Rectal smooth muscle tissue (tissue), 1 donor: ENCODE measurements around the gene PHF11.

Source experiments
- H3K27ac ChIP-seq: one replicate; pipeline ENCODE4 v1.7.0; 2013; ENCODE audit warnings: low read depth, low read length, inconsistent platforms
- H3K27me3 ChIP-seq: one replicate; pipeline ENCODE4 v1.7.0; 2013; ENCODE audit warnings: low read length; ENCODE audit not compliant: control insufficient read depth, insufficient read depth
- H3K36me3 ChIP-seq: one replicate; pipeline ENCODE4 v1.7.0; 2013; ENCODE audit warnings: low read length; ENCODE audit not compliant: control insufficient read depth, insufficient read depth
- H3K4me1 ChIP-seq: one replicate; pipeline ENCODE4 v1.7.0; 2013; ENCODE audit warnings: low read length; ENCODE audit not compliant: control insufficient read depth, insufficient read depth
- H3K4me3 ChIP-seq: one replicate; pipeline ENCODE4 v1.7.0; 2013; ENCODE audit warnings: low read length
- H3K9ac ChIP-seq: one replicate; pipeline ENCODE4 v1.7.0; 2013; ENCODE audit warnings: low read length

PHF11 gene

GRCh38 chr13:49495783-49496762, at the start of gene PHF11:
PHF11 (plus strand) TSS chr13:49495953; CDS start chr13:49496002, 49 bp downstream.
- H3K36me3 ChIP-seq = no peaks in the 10 kb centered on the region
- H3K27ac ChIP-seq = peak within 1 kb of the TSS; percentile 96

GRCh38 chr13:49446473-49446872, 49.3 kb upstream of the PHF11 start:
- no peaks in the 10 kb centered on the region for H3K27me3 ChIP-seq
- H3K4me3 ChIP-seq = no peak overlapping the region
- H3K27ac ChIP-seq = no peak overlapping the region
- peaks cover 6% of the 10 kb centered on the region for H3K4me1 ChIP-seq
- no peak overlapping the region for H3K9ac ChIP-seq
- H3K36me3 ChIP-seq = no peaks in the 10 kb centered on the region

More at GRCh38 chr13:49495783-49496762, at the start of gene PHF11:
- Histone ChIP-seq H3K27me3 (no peaks in the 10 kb centered on the region), H3K4me3 (peak within 1 kb of the TSS; percentile 83), H3K4me1 (no peaks in the 10 kb centered on the region), H3K9ac (peak within 1 kb of the TSS; percentile 66)

GRCh38 chr13:49448753-49449152, 47.0 kb upstream of the PHF11 start:
- H3K27me3 ChIP-seq = no peaks in the 10 kb centered on the region

GRCh38 chr13:49450105-49450819, 45.5 kb upstream of the PHF11 start:
- Histone ChIP-seq H3K4me3 (no peak overlapping the region), H3K4me1 (peaks cover 8% of the 10 kb centered on the region), H3K27ac (no peak overlapping the region)

More at GRCh38 chr13:49448753-49449152, 47.0 kb upstream of the PHF11 start:
- no peak overlapping the region for H3K4me3 ChIP-seq
- no peak overlapping the region for H3K9ac ChIP-seq
- no peak overlapping the region for H3K27ac ChIP-seq
- peaks cover 6% of the 10 kb centered on the region for H3K4me1 ChIP-seq
- H3K36me3 ChIP-seq = no peaks in the 10 kb centered on the region

GRCh38 chr13:49452725-49453457, 42.9 kb upstream of the PHF11 start:
- H3K4me1 ChIP-seq = peaks cover 3% of the 10 kb centered on the region
- H3K4me3 ChIP-seq = no peak overlapping the region
- no peaks in the 10 kb centered on the region for H3K36me3 ChIP-seq
- H3K27me3 ChIP-seq = no peaks in the 10 kb centered on the region
- H3K27ac ChIP-seq = no peak overlapping the region
- H3K9ac ChIP-seq = no peak overlapping the region

More at GRCh38 chr13:49450105-49450819, 45.5 kb upstream of the PHF11 start:
- H3K36me3 ChIP-seq = no peaks in the 10 kb centered on the region
- H3K27me3 ChIP-seq = no peaks in the 10 kb centered on the region
- no peak overlapping the region for H3K9ac ChIP-seq

GRCh38 chr13:49453465-49453864, 42.3 kb upstream of the PHF11 start:
- no peak overlapping the region for H3K9ac ChIP-seq
- no peaks in the 10 kb centered on the region for H3K36me3 ChIP-seq
- H3K27me3 ChIP-seq = no peaks in the 10 kb centered on the region
- H3K4me3 ChIP-seq = no peak overlapping the region
- H3K27ac ChIP-seq = no peak overlapping the region
- H3K4me1 ChIP-seq = peaks cover 3% of the 10 kb centered on the region

- no peaks in the 10 kb centered on the region for H3K27me3 ChIP-seq
- H3K4me1 ChIP-seq = peaks cover 3% of the 10 kb centered on the region
- H3K27ac ChIP-seq = no peak overlapping the region
- H3K9ac ChIP-seq = no peak overlapping the region
- no peaks in the 10 kb centered on the region for H3K36me3 ChIP-seq
- no peak overlapping the region for H3K4me3 ChIP-seq
These were observed 41.3 kb upstream of the PHF11 start for GRCh38 chr13:49454388-49455006.

GRCh38 chr13:49455007-49455398, 40.8 kb upstream of the PHF11 start:
- no peaks in the 10 kb centered on the region for H3K36me3 ChIP-seq
- H3K4me1 ChIP-seq = peaks cover 3% of the 10 kb centered on the region
- H3K27me3 ChIP-seq = no peaks in the 10 kb centered on the region
- H3K9ac ChIP-seq = no peak overlapping the region
- H3K27ac ChIP-seq = no peak overlapping the region
- no peak overlapping the region for H3K4me3 ChIP-seq

- Histone ChIP-seq H3K4me1 (peaks cover 3% of the 10 kb centered on the region), H3K9ac (no peak overlapping the region), H3K27me3 (no peaks in the 10 kb centered on the region), H3K36me3 (no peaks in the 10 kb centered on the region), H3K27ac (no peak overlapping the region), H3K4me3 (no peak overlapping the region)
These were observed 39.6 kb upstream of the PHF11 start for GRCh38 chr13:49456156-49456555.

GRCh38 chr13:49457221-49457620, 38.5 kb upstream of the PHF11 start:
- no peak overlapping the region for H3K4me3 ChIP-seq
- H3K36me3 ChIP-seq = peaks cover 7% of the 10 kb centered on the region
- H3K27me3 ChIP-seq = no peaks in the 10 kb centered on the region
- H3K9ac ChIP-seq = no peak overlapping the region
- no peak overlapping the region for H3K27ac ChIP-seq
- H3K4me1 ChIP-seq = peaks cover 3% of the 10 kb centered on the region

- Histone ChIP-seq H3K36me3 (peaks cover 13% of the 10 kb centered on the region), H3K4me3 (no peak overlapping the region), H3K4me1 (peaks cover under 1% of the 10 kb centered on the region), H3K9ac (no peak overlapping the region), H3K27ac (no peak overlapping the region), H3K27me3 (no peaks in the 10 kb centered on the region)
These were observed 36.2 kb upstream of the PHF11 start for GRCh38 chr13:49459580-49459979.
